Right lobe of liver (tissue), 6 donors: ENCODE results near the gene ACOT11. TPM values are rescaled to one million over a fixed set of nuclear protein-coding genes. Genes with fewer than 3 reads are reported as not detected.
"Not testable (repeated sequence)": the region's sequence is repeated elsewhere in the genome, so short reads cannot be mapped to it uniquely, and the experiment has no call there.

Experiments used
- ATAC-seq, 4 donors: fragments of 200-7000 bp; cut with Tn5 transposase; one replicate each; pipeline ENCODE4 v1.9.1; 2020; ENCODE audit warnings: mild to moderate bottlenecking in 4 of 4, moderate library complexity in 4 of 4
- DNase-seq, 3 donors: peaks; one replicate each; pipeline ENCODE4 v3.0.0-alpha.2; 2020
- H3K27ac ChIP-seq, 3 donors: fragments of 200-600 bp; one replicate each; pipeline ENCODE4 v1.8.0; 2022
- H3K27me3 ChIP-seq, 2 donors: fragments of 200-600 bp; one replicate each; pipeline ENCODE4 v1.8.0; 2022
- H3K36me3 ChIP-seq, 4 donors: fragments of 200-600 bp; sonication (generic) in 1 of 4; one replicate each; pipeline versions ENCODE4 v1.5.1 to v1.8.0; 2017 to 2022; ENCODE audit warnings: control low read depth in 1 of 4
- H3K4me1 ChIP-seq, 4 donors: fragments of 200-600 bp; sonication (generic) in 1 of 4; one replicate each; pipeline versions ENCODE4 v1.5.1 to v1.8.0; 2017 to 2022; ENCODE audit warnings: control low read depth in 1 of 4
- H3K4me3 ChIP-seq, 3 donors: fragments of 200-600 bp; one replicate each; pipeline ENCODE4 v1.8.0; 2022
- H3K9me3 ChIP-seq, 4 donors: fragments of 200-600 bp; sonication (generic) in 1 of 4; one replicate each; pipeline versions ENCODE4 v1.5.1 to v1.8.0; 2017 to 2022; ENCODE audit warnings: control low read depth in 1 of 4
- POLR2A ChIP-seq: fragments of 450-650 bp; IDR thresholded peaks from one replicate; pipeline ENCODE4 v1.6.1; 2017; ENCODE audit warnings: antibody characterized with exemption, mild to moderate bottlenecking
- WGBS: methylation state at CpG from one replicate; pipeline ENCODE4 v1.1.6; 2018; ENCODE audit warnings: low coverage, low lambda C conversion rate; ENCODE audit not compliant: insufficient coverage; ENCODE audit errors: missing lambda C conversion rate; 5-methylcytosine and 5-hydroxymethylcytosine counted together
- intact Hi-C, 2 donors: fragments of 100-400 bp; cut with DNase I; formaldehyde crosslinking; loops; one replicate each; pipeline versions ENCODE4 v1.11.2 to v1.14.1; 2022
- total RNA-seq, 6 experiments: library from RNA; depleted of rRNA in 2 of 6; stranded (reverse); fragments of >200 nt in 2 of 6; fragmentation: NEBNext Ultra II Directional in 3 of 6; extraction: Animal tissue kit (Norgen Biotek cat#: 25700) in 3 of 6; gene quantifications; one replicate each; pipeline versions ENCODE4 v1.1.0 to v1.2.4, GENCODE V29; 2016 to 2023
- TF ChIP-seq, protein P1 (sequence below), 4 donors: fragments of 200-600 bp in 3 of 4; fragments of 450-650 bp in 1 of 4; IDR thresholded peaks; one replicate each; pipeline versions ENCODE4 v1.5.1 to v1.8.0; 2016 to 2022; ENCODE audit warnings: antibody characterized with exemption in 4 of 4, mild to moderate bottlenecking in 2 of 4
- donor health status: DM: no; HTN: yes; CAD: no.
- donor health status: DM: no; HTN: no; CAD: no.
- donor health status: DM: no; HTN: no; CAD: no.
- donor health status: DM: no; HTN: yes; CAD: no.
- donor health status: DM: no; HTN: yes; CAD: no.

The ACOT11 gene
- total RNA-seq, 6 experiments from 2014 or later = 0.50 to 1.3 (median 0.84) TPM

DNA sequence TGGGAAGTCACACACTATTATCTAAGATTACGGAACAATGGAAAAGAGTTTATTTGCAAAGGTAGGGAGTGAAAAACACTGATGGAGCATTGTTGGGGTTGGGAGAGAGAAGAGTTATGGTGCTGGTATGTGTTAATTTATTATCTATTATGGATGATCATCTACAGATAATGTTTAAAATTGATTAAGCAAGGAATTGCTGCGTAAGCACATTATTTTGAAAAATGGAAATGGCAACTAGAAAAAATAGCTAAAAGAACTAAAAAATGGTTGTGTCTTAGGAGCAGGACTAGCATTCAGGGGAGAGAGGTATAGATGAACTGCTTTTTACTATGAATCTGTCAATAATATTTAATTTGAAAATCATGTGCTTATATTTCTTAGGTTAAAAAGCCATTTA is 16.0 kb upstream of the ACOT11 start:
- no peaks in the 10 kb centered on the region for H3K36me3 ChIP-seq
- no peaks in the 10 kb centered on the region for H3K4me1 ChIP-seq
- no peak overlapping the region for H3K27ac ChIP-seq
- H3K27me3 ChIP-seq = no peaks in the 10 kb centered on the region
- TF ChIP-seq POLR2A = no peak
- TF ChIP-seq, protein P1, sequence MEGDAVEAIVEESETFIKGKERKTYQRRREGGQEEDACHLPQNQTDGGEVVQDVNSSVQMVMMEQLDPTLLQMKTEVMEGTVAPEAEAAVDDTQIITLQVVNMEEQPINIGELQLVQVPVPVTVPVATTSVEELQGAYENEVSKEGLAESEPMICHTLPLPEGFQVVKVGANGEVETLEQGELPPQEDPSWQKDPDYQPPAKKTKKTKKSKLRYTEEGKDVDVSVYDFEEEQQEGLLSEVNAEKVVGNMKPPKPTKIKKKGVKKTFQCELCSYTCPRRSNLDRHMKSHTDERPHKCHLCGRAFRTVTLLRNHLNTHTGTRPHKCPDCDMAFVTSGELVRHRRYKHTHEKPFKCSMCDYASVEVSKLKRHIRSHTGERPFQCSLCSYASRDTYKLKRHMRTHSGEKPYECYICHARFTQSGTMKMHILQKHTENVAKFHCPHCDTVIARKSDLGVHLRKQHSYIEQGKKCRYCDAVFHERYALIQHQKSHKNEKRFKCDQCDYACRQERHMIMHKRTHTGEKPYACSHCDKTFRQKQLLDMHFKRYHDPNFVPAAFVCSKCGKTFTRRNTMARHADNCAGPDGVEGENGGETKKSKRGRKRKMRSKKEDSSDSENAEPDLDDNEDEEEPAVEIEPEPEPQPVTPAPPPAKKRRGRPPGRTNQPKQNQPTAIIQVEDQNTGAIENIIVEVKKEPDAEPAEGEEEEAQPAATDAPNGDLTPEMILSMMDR (IDR thresholded peaks at IDR 0.05) = no peak
- 77% methylated on average over 2 of the region's 2 CpGs for WGBS
- no peaks in the 10 kb centered on the region for H3K9me3 ChIP-seq
- no peak for DNase-seq
- no peak overlapping the region for H3K4me3 ChIP-seq
- ATAC-seq = no peak
- intact Hi-C loops = no loop called here

DNA sequence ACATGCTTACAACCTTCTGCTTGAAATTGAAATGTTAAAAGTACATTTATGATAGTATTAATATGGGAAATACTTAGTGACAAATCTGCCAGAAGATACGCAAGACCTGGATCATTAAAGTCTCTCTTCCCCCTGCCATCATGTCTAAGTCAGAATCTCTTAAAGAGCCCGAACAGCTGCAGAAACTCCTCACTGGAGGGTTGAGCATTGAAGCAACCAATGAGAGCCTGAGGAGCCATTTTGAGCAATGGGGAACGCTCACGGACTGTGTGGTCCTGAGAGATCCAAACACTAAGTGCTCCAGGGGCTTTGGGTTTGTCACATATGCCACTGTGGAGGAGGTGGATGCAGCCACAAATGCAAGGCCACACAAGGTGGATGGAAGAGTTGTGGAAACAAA is 11.4 kb upstream of the ACOT11 start:
- H3K4me3 ChIP-seq, H3K36me3 ChIP-seq, H3K4me1 ChIP-seq, H3K27ac ChIP-seq, intact Hi-C loops, H3K9me3 ChIP-seq, H3K27me3 ChIP-seq, ATAC-seq: not testable (repeated sequence)
- 85% methylated on average over 4 of the region's 4 CpGs for WGBS
- peak in 1 of 3 donors; percentile 18 for DNase-seq

DNA sequence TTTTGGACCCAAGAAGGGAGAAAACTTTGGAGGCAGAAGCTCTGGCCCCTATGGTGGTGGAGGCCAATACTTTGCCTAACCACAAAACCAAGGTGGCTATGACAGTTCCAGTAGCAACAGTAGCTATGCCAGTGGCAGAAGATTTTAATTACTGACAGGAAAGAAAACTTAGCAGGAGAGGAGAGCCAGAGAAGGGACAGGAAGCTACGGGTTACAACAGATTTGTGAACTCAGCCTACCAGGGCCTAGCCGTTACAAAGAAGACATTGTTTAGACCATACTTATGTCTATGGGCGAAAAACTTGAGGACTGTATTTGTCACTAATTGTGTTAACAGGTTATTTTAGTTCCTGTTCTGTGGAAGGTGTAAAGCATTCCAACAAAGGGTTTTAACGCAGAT is 10.4 kb upstream of the ACOT11 start:
- no peaks in the 10 kb centered on the region for H3K27me3 ChIP-seq
- no peaks in the 10 kb centered on the region for H3K9me3 ChIP-seq
- H3K4me3 ChIP-seq = no peak overlapping the region
- H3K36me3 ChIP-seq = no peaks in the 10 kb centered on the region
- ATAC-seq (no peak), DNase-seq (no peak)
- WGBS = 52% methylated on average over 4 of the region's 4 CpGs
- intact Hi-C loops = no loop called here
- no peak overlapping the region for H3K27ac ChIP-seq
- TF ChIP-seq, protein P1 (IDR thresholded peaks at IDR 0.05) = no peak
- TF ChIP-seq POLR2A = no peak
- H3K4me1 ChIP-seq = peaks cover 0 to 13% (median 0%) of the 10 kb centered on the region in 4 donors

DNA sequence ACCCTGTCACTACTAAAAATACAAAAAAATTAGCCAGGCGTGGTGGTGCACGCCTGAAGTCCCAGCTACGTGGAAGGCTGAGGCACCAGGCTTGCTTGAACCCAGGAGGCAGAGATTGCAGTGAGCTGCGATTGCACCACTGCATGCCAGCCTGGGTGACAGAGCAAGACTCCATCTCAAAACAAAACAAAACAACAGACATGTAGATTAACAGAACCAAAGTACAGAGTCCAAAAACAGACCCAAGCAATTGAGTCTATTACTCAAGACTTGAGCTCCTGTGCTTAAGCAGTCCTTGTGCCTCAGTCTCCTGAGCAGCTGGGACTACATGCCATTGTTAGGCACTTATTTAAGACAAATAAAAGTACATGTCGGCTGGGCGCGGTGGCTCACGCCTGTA is 9.5 kb upstream of the ACOT11 start:
- Histone ChIP-seq H3K27ac (no peak overlapping the region), H3K9me3 (no peaks in the 10 kb centered on the region), H3K4me3 (no peak overlapping the region), H3K27me3 (no peaks in the 10 kb centered on the region), H3K4me1 (peaks cover 0 to 13% (median 0%) of the 10 kb centered on the region in 4 donors), H3K36me3 (no peaks in the 10 kb centered on the region)
- no peak for ATAC-seq
- intact Hi-C loops = no loop called here
- WGBS = 80% methylated on average over 2 of the region's 8 CpGs
- no peak for DNase-seq
- TF ChIP-seq, protein P1 (IDR thresholded peaks at IDR 0.05) = no peak
- TF ChIP-seq POLR2A = no peak

DNA sequence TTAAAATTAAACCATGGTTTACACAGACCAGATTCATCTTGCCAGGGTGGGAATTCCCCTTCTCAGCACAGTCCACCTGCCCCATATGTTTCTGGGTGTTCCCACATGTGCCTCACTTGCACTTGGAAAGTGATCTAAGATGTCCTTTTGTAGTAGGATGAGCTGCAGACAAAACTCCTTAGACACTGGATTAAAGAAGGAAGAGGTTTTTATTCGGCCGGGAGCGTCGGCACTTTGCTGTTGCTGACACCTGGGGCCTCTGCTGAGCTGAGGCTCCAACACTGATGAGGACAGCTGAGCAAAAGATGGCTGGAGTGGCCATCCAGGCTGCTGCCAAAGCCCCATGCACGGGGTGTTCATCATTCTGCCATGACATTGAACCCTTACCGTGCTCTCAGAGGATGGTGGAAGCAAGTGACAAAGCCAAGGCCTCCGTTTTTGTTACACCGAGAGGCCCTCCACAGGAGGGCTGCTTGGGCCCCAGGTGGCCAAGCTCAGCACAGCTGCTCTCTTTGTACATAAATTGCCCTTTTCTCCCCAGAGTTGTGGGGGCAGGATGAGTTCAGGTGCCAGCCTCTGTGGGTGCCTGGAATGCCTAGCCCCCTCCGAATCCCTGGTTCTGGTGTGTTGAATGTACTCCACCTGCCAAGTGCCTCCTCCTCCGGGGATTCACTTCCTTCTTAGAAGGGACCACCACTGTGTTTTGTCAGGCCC is 7.3 kb upstream of the ACOT11 start:
- Histone ChIP-seq H3K9me3 (no peaks in the 10 kb centered on the region), H3K27me3 (no peaks in the 10 kb centered on the region), H3K4me3 (no peak overlapping the region), H3K36me3 (no peaks in the 10 kb centered on the region), H3K27ac (no peak overlapping the region), H3K4me1 (peaks cover 0 to 13% (median 0%) of the 10 kb centered on the region in 4 donors)
- DNase-seq (peak in 1 of 3 donors; percentile 32), ATAC-seq (no peak)
- 100% methylated on average over 2 of the region's 10 CpGs for WGBS
- TF ChIP-seq, protein P1 (IDR thresholded peaks at IDR 0.05) = no peak
- TF ChIP-seq POLR2A = no peak
- intact Hi-C loops = no loop called here
